ENCODE measurements around the gene ZNF485.
"Not testable (repeated sequence)": the region's sequence is repeated elsewhere in the genome, so short reads cannot be mapped to it uniquely, and the experiment has no call there.

The ZNF485 gene

DNA sequence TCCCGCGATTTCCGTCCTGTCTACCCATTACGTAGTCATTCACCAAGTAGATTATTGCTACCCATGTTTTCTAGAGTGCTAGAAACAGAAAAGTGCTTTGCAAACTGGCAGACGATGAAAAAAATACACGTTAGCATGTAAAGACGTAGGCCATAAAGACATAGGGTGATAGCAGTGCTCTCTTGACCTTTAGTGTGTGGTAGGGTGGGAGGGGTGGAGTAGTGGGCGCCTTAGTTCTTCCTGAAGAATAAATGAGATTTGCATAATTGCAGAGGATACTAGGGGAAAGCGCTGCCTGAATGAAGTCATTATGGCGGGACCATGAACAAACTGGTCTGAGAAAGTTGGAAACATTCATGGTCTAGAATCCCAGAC is 948 bp downstream of the ZNF485 start:
- no peak for DNase-seq

DNA sequence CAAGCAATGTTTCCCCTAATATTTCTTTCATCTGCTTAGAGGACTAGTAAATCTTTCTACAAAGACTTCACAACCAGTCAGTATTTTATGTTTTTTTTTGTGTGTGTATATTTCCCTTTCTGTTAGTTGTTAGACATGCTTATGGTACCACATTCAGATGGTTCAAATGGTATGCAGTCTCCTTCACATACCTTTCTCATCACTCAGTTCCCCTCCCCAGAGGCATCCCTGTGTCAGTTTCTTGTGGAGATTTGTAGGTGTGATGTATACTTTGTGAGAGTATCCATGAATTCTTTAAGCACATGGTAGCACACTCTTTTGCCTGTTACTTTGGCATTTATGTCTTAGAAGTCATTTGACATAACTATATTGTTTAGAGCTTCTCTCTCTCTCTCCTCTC is 4.4 kb downstream of the ZNF485 start:
- DNase-seq = peak; percentile 69

DNA sequence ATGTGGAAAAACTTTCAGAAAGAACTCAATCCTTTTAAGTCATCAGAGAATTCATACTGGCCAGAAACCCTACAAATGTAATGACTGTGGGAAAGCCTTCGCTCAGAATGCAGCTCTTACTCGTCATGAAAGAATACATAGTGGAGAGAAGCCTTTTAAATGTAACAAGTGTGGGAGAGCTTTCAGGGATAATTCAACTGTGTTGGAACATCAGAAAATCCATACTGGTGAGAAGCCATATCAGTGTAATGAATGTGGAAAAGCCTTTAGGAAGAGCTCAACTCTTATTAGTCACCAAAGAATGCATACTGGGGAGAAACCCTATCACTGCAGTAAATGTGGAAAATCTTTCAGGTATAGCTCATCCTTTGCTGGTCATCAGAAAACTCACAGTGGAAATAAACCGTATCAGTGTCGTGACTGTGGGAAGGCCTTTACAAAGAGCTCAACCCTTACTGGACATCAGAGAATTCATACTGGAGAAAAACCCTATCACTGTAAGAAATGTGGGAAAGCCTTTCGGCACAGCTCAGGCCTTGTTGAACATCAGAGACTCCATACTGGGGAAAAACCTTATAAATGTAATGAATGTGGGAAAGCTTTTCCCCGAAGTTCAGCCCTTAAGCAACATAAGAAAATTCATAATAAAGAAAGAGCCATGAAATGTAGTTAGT is 10.6 kb downstream of the ZNF485 start:
- DNase-seq = no peak

DNA sequence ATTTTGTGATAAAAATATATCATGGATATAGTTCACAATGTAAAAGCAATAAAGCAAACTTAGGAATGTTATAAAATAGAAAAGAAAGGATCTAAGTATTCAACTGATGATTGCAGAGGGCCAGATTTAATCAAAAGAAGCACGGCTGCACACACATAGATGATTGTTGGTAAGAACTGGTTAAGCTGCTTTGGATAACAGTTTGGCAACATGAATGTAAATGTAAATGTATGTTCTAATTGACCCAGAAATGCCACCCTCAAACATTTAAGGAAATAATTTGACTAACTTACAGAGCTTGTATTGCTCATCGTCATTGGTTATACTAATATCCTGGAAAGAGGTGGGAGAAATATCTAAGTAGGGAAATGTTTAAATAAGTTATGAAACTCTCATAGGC is 13.1 kb downstream of the ZNF485 start:
- no peak for DNase-seq

DNA sequence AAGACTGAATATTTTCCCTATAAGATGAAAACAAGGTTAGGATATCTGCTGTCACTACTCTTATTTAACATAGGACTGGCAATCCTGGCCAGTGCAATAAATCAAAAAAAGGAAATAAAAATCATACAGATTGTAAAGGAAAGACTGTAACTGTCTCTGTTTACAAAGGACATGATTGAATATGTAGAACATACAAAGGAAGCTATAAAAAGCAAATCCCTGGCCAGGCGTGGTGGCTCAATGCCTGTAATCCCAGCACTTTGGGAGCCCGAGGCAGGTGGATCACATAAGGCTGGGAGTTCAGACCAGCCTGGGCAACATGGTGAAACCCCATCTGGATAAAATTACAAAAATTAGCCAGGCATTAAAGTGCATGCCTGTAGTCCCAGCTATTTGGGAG is 15.8 kb downstream of the ZNF485 start:
- no peak for DNase-seq

DNA sequence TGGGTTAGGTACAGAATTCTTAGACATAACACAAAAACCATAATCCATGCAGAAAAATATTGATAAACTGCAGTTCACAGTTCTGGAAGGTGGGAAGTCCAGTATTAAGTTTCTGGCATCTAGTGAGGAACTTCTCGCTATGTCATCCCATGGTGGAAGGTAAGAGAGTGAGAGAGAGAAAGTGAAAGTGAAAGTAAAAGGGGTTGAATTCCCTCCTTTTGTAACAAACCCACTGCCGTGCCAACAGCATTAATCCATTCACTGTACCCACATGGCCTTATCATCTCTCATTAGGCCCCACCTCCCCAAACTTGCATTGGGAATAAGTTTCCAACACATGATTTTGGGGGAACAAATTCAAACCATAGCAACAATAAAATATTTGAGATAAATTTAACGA is 17.1 kb downstream of the ZNF485 start:
- peak; percentile 24 for DNase-seq

DNA sequence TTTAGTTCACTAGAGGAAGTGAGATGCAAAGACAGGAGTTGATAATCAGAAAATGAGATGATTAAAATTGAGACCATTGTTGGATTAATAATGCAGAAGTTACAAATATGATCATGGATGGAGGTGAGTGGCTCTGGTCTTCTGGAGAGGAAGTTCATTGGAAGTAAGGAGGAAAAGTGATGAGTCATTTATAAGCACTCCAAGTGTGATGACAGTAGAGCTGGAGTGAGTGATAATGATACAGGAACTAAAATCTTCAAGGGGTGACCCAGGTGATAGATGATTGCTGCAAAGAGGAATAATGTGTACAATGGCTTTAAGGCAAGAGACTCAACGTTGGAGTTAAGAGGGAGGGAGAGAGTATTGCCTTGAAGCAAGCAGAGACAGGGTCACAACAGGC is 21.7 kb downstream of the ZNF485 start:
- no peak for DNase-seq

DNA sequence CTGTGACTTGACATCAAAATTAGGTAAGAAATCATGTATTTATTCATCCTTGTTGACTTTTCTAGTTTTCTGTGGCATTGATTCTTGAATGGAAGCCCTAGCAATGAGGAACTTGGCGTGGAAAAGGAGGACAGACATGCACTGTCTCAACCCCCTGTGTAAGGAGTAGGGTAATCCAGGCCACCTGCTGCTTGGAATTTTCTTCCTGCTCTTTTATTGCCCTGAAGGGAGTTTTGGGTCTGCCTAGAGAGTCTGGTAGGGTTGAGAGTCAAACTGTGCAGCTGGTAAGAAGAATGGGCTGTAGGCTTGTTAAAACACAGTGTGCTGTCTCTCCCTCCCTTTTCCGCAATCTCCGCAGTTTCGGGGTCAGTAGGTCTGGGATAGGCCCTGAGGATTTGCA is 22.7 kb downstream of the ZNF485 start:
- no peak for DNase-seq

DNA sequence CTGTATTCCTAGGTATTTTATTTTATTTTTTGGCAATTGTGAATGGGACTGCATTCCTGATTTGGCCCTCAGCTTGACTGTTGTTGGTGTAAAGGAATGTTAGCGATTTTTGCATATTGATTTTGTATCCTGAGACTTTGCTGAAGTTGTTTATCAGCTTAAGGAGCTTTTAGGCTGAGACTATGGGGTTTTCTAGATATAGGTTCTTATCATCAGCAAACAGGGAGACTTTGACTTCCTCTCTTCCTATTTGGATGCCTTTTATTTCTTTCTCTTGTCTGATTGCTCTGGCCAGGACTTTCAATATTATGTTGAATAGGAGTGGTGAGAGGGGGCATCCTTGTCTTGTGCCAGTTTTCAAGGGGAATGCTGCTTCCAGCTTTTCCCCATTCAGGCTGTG is 29.6 kb downstream of the ZNF485 start:
- not testable (repeated sequence) for DNase-seq

DNA sequence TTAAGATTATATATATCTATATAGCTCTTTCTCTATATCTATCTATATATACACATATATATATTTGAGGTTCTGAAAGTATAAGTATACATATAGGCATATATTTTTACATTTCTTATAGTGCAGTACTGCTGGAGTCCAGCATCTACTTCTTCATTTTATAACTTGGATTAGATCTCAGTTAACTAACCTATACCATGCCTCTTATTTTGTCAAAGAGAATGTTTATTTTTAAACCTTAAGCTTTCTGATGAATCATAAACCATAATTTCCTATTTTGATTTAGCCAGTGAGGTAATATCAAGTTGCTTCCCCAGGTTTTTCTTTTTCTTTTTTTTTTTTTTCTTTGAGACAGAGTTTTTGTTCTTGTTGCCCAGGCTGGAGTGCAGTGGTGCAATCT is 34.4 kb downstream of the ZNF485 start:
- no peak for DNase-seq

DNA sequence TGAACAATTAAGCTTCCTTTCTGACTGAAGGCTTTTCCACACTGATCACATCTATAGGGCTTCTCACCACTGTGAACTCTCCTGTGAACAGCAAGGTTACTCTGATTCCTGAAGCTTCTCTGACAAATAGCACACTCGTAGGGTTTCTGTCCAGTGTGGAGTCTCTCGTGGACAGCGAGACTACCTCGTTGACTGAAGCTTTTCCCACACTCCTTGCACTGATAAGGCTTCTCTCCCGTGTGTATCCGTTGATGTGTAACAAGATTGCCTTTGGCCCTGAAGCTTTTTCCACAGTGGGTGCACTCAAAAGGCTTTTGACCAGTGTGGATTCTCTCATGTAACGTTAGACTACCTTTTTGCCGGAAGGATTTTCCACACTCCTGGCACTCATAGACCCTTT is 38.0 kb downstream of the ZNF485 start:
- no peak for DNase-seq

DNA sequence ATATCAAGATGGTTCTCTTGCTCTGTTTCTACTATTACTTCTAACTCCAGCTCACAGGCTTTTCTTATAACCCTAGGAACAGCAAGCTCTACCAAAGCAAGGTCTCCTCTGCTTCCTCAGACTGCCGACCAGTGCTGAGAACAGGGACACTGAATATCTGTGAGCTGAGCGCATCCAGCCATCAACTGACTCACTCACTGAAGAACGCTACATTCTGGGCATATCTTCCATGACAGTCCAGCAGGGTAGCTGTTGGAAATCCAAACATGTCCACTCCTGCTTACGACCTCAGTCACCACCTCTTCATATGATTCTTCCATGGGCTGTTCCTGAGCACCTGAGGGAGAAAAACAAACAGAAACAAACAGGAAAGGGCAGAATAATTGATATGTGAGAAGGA is 39.6 kb downstream of the ZNF485 start:
- no peak for DNase-seq

DNA sequence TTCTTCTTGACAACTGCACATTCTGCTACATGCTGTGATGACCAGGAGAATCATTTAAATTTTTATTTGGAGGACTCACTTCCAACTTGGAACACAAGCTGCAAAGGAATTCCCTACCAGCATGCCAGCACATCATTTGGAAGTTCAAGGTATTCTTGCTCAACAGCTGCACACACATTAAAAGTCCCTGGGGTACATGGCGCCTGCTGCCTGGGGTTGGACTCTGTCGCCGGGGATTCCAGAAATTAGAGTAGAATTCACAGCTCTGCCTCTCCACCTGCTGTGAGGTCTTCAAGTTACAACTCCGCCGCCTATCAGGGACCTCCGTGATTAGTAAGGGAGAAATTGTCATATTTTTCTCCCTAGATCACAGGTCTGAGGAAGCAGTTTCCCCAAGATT is 41.3 kb downstream of the ZNF485 start:
- no peak for DNase-seq

DNA sequence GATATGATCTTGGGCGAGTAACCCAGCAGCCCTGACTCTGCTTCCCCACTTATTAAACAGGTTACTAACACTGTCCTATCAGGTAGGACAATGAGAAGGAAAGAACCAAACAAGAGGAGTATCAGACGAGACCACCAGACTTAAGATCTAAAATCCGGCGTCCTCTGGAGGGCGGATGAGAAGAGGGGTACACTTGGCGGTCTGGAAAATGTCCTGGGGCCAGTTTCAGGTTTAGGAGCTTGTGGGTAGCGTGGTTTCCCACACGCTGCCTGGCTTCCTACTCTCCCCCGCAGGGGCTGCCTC is 41.8 kb downstream of the ZNF485 start:
- DNase-seq = no peak

DNA sequence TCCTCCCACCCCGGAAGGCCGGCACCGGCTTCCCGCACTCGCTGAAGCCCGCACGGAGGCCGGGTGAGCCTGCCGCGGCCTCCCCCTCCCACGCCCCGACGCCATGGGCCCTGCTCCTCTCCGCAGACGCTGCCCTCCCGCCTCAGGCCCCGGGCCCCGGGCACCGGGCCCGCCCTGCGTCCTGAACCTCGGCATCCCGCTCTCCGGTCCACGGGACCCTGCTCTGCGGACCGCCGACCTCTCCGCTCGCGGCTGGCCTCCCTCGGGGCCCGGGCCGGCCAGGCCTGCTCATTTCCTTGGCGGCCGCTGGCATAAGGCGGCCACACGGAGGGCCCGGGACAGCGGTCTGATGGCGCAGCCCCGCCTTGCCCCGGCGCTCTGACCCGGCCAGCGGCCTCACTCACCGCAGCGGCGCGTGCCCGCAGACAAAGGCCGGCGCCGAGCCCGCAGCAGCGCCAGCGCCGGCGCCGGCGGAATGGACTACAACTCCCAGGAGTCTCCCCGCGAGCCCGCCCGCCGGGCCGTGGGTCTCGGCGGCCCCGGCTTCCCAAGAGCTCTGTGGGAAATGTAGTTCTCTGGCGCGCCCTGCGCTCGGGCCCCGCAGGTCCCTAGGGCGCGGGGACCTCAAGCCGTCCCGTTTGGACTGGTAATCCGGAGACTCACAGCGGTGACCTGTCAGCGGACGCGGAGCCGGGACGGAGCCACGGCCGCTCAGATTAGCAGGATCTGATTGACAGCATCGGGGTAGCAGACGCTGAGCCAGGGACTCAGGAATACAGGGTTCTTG is 42.4 kb downstream of the ZNF485 start, which contains the start of gene ZNF32:
ZNF32 (minus strand) TSS at position 484 of the 787 bp plus-strand sequence. CDS start 2,748 bp downstream, outside the sequence.
- peak; percentile 85 for DNase-seq

DNA sequence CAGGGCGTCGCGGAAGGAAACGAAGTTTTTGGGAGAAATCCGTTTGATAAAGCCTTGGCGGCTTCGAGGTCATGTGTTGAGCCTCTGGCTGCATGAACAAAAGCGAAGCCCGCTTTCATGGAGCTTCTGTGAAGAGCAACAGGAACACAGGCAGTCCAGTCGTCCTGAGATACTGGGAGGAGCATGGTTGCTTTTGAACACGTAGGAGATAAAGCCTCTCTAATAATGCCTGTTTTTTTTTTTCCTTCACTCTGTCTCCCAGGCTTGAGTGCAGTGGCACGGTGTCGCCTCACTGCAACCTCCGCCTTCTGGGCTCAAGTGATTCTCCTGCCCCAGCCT is 42.9 kb downstream of the ZNF485 start:
- no peak for DNase-seq

DNA sequence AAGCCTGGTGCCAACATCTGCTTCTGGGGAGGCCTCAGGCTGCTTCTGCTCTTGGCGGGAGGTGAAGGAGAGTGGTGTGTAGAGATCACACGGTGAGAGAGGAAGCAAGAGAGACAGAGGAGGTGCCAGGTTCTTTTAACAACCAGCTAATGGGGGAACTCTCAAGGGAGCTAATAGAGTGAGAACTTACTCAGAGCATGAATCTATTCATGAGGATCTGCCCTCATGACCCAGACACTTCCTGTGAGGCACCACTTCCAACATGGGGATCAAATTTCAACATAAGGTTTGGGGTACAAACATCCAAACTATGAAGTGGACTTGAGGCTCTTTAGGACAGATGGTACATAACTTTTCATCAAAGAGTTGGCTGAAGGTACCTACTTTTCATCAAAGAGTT is 47.5 kb downstream of the ZNF485 start:
- DNase-seq = peak; percentile 38

DNA sequence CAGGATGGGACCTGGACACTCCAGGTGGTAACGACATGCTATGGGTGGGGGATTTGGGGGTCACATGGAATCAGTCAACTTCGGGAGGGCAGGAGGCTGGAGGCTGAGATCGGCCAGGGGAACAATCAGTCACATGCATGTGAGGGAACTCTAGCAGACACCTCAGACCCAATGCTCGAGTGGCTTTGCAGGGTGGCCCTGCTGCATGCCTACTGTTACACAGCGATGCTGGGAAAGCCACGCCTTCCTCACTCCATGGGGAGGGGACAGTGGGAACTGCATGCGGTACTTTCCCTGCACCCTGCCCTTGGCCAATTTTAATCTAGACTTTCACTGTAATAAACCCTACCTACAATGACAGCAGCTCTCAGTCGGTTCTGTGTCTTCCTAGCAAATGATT is 49.1 kb downstream of the ZNF485 start:
- no peak for DNase-seq

DNA sequence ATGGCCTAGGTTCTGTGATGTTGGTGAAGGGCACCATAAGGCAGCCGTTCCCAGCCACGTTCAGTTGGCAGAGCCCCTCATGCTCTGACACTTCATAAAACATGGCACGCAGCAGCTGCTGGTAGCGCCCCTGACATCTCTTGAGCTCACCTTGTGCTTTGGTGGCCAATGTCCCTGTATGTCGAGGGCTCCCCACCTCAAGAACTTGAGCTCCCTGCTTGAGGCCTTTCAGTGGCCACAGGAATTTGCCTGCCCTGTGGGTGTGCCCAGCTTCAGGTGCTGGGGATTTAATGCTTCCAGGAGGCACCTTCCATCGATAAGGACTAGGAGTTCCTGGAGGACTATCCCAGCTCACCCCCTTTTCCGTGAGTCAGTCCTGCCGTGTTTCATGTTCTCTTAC is 52.0 kb downstream of the ZNF485 start:
- no peak for DNase-seq

DNA sequence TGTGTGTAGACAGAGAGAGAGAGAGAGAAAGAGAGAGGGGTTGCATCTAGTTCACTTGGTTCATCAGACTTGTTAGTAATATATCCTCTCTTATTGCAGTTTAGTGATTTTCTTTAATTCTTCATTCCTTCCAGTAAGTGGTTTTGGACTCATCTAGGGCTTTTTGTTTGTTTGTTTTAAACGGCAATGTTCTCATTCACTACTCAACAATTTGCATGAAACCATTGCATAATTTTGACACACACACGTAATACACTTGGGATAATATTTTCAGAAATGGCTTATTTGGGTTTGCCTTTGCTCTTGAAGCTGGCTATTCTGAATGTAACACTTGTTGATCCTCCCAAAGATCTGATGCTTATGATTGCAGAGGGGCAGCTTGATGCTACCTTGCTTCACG is 58.8 kb downstream of the ZNF485 start:
- DNase-seq = no peak

DNA sequence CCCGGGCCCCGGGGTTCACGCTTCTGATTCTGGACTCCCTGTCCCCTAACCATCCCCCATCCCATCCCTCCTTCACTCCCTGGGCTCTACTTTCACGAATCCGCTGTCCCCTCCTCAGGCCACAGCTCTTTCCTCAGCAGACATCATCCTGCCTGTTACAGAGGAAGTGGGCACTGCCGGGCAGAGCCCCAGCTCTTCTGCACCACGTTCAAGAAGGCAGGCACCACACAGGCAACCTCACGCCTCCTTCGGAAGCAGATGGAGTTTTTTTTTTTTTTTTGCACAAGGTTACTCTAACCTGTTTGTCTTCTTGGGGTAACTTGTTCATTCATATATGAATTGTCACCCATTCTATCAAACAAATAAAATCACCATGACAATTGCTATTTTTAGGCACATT is 60.3 kb downstream of the ZNF485 start:
- no peak for DNase-seq

DNA sequence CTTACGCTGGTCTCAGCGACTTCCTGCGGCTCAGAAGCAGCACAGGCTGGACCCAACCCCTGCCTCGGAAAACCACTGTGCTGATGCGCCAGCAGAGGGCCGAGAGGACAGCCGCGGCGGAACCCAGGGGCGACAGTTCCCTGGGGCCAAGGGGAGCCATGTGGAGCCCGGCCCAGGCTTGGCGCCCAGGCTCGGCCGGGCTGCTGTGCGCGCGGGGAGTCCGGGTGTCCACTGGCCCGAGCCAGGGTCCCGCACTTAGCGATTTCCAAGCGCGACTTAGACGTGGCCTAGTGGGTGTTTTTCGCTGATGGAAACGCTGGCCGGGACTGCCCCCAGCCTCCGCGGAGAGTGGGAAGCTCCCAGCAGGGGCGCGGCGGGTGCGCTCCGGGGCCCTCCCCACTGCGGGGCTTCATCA is 61.1 kb downstream of the ZNF485 start:
- DNase-seq = peak; percentile 59

All from EL (cell line).